Dermis blood vessel endothelial cell (primary cell): ENCODE data around the gene ACIN1. TPM values are rescaled to one million over a fixed set of nuclear protein-coding genes. Genes with fewer than 3 reads are reported as not detected.

ENCODE experiments used
- DNase-seq: peaks from one replicate; pipeline ENCODE4 v3.0.0; 2010
- total RNA-seq: library from RNA; depleted of rRNA; stranded (reverse); fragments of >200 nt; gene quantifications from 2 replicates; pipeline ENCODE4 v1.2.3, GENCODE V29; 2014

Gene ACIN1
- total RNA-seq, 1 donor from 2014 or later, result 65.2 TPM

DNA sequence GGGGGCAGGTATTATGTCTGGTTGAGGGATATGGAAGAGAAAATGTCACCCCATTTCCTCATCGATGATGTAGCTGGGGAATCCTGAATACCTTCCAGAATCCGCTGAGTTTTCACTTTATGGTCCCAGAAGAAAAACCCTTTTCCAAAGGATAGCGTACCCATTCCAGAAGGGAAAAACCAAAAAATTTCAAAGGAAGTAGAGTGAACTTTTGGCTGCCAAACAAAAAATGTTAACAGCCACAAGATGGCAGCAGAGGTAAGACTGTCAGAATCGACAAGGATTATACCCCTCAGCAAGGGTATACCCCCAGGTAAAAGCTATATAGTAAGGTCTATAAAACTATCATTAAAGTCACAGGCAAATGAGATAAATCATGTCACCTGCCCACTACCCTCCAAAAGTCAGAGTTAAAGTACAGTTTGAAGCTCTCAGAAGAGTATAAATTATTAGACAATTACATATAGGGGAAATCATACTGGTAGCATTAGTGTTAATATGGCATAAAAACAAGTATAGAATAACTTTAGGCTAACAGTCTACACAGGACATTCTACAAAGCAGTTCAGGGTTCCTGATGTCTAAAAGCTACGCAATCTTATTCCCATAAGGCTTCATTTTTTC lies 18.0 kb downstream of the ACIN1 start:
- peak; percentile 70 for DNase-seq

DNA sequence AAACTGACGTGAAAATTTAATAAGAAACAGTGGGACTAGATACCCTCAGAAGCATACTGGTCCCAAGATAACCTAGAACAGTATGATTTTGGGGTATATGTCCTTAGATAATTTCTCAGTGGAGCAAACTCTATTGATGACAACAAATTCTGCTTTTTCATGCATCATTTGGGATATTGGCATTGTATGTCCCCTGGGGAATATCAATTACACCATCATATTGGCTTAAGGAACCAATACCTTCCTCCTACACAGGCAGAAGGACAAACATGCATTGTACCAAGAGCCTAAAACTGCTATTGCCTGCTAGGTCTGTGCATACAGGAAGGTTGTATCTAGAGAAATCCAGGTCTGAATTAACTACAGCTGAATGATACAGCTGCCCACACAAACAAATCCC lies 20.0 kb downstream of the ACIN1 start:
- no peak for DNase-seq

DNA sequence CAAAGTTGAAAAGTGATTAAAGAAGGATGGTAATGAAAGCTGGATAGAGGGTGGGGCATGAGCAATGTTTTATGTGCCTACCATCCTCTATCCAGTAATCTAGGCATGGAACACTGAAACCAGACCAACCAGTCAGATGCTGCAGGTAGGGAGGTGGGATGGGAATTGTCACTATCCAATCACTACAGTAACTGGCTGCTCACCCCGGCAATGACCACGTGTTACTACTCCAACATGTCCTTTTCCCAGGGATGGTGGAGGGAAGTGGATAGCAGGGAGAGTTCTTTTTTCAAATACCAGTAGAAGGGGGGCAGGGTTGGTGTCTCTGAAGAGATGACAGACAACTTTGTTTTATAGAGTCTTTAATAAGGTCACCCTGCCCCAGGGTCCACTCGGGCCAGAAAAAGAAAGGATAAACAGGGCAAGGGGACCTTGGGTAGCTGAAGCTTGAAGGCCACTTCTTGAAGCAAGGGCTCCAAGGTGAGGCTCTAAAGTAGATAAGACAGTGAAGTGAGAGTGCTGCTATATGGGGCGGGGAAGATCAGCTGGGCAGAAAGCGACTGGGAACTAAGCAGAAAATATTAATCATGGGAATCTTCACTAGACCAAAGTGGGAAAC lies 22.9 kb downstream of the ACIN1 start:
- DNase-seq, result no peak

DNA sequence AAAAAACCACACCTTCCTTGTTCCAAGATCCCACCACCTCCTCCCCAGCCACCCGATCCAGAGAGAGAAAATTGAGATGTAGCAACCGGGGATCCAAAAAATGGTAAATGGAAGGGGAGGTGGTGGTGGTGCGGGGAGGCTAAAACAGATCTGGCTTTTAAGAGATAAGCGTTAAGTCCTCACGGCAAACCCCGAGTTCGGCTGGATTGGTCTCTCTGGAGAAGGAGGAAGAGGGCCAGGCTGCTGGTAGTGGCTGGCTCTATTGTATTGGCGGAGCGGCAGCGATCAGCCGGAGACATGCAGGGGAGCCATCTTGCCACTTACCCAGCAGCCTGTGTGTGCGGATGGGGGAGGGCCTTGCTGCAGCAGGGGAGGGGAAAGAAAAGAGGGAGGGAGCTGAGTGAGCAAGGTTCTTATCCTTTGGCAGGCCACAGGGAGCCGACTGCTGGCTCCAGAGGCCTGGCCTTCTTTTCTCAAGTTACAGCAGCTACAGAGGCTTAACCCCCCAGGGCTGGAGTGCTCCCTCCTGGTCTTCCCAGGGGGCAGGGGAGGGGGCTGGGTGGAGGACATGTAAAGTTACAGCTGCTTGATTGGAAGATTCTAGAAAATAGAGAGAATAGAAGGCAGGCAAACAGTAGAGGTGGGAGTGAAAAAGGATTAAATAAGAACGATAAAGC lies 23.6 kb downstream of the ACIN1 start:
- peak; percentile 93 for DNase-seq

DNA sequence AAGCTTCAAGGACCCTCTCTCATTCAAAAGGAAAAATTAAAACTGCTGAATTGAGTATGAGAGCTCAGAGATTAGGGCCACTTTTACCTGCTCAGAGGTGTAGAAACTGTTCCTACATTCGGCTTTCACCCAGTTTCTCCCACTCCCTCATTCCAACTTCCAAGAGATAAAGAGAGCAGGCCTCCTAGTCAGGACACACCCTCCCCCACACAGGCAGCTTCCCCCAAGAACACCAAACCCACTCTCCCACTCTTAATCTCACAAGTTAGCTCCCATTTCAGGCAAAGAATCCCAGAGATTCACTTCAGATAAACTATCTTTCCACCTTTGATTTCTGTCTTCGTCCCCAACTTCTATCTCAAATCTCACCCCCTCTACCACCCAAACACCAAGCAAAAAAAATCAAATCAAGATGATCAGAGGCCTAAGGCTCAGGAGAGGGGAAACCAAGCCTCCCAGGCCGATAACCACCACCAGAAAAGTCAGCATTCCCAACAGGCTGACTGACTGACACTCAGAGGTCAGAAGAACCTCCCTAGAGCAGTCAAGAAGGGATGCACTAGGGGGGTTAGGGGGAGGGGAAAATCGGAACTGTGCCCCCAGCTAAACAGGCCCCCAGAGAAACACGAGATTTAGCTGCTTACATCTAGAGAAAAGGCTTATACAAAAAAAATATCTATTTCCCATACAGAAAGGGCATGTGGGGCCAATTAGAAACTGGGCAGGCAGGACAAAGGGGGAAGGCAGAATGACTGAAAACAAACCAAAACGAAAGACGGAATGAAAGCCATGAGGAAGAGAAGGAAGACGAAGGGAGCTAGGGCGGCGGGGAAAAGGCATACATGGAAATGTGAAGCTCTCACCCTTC lies 24.4 kb downstream of the ACIN1 start:
- no peak for DNase-seq

DNA sequence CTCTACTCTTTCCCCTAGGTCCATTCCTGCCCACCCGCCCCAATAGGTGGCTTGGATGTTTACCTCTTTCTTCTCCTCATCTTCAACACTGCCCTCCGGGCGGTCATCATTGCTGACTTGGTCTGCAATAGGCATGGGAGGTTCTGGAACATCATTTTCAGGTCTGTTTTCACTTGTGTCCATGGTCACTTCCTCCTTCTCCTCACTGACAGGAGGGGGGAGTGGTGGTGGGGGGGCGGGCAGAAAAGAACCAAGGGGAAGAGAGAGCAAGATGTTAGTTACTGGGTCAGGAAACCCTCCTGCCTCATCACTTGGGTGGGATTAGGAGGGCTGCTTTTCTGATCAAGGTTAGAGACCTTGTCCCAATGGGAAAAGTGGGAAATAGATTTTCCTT lies 25.5 kb downstream of the ACIN1 start:
- no peak for DNase-seq

DNA sequence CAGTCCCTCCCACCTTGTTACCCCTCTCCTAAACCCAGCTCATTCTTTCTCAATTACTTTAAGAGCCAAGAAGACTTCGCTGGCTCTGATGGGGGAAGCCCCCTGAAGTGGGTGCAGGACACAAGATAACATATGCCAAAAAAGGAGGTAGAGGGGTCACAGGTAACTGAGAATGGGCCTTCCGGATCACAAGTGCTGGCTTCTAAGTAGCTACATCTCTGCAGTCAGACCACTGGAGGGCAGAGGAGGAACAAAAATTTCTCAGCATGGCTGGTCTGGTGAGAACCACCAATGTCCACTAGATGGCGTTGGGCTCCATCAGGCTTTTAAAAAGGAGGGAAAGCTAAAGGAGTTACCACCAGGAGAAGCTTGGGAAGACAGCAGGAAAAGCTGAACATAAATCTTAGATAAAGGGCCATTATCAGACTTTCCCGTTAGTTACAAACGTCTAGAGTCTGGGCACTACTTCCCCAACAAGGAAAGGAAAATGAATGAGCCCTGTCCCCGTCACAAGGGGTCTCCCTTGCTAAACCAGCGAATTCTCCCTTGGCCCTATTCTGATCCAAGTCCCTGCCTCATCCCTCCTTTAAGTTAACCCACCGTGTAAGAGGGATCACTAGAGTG lies 26.0 kb downstream of the ACIN1 start:
- DNase-seq, result peak; percentile 96

DNA sequence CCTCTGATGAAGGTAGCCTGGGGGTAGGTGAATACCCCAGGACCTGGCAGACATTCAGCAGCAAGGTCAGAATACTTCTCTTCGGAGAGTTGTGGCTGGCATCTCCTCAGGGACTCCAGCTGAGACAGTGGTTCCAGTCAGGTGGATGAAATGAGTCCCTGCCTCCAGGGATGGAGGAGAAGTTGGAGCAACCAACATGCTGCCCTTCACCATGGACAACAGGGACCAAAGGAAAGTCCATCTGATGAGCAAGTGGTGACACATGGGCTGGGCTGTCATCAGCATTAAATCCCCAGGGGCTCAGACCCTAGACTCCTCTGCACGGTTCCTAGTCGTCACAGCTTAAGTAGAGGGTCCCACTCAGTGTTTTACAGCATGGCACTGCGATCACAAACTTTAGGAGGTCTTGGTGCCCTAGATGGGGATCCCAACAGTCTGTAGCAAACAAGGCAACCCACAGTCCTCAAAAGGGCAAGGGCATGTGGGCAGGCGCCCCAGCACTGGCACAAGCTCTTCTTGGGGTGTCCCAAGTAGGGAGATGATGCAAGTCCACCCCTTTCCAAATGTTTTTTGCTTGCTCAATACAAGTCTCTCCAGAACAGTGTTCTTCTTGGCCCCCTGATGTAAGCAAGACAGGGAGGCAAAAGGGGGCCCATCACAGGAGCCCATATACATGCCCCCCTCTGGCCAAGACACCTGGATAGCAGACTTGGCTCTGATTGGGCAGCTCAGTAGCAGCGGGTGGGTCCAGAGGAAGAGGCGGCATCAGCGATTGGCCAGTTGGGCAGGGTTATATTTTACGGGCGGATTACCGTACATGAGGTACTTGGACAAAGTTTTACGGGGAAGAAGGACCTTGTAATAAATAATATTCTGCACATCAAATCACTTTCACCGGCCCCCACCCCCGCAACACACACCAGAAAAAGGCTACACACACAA lies 26.8 kb downstream of the ACIN1 start:
- DNase-seq, result no peak

DNA sequence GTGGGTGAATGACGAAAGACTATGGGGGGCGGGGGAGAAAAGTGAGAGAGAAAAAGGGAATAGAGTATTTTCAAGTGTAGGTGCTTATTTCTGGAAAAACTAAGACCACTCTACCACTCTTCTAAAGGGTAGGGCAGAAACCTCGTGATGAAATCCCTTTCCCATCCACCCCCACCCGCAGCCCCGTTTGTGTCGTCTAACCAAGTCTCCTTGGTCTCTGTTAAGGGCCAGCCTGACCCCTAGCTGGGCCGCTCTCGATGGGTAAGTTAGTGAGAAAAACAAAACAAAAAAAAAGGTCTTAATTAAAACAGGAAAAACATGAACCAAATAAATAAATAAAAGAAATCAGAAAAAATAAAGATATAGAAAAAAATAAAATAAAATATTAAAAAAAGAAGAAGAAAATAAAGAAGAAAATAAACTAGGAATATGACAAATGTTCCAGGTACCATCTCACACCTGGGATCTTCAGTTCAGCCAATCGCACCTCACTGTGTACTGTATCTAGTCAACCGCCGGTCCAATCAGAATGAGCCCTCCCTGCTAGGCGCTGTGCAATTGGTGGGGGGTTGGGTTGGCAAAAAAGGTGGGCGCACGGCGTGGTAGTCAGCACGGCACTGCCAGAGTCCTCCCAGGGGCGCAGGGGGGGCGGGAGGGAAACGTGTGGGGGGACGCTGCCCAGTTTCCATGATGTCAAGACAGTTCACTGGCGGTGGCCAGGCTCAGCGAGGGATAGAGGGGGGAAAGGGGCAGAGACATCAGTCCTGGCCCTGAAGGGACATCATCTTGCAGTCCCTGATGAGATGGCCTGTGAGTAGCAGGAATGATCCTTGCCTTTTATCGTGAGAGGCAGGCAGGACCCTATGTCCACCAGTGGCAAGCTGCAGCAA lies 27.8 kb downstream of the ACIN1 start:
- DNase-seq, result no peak

DNA sequence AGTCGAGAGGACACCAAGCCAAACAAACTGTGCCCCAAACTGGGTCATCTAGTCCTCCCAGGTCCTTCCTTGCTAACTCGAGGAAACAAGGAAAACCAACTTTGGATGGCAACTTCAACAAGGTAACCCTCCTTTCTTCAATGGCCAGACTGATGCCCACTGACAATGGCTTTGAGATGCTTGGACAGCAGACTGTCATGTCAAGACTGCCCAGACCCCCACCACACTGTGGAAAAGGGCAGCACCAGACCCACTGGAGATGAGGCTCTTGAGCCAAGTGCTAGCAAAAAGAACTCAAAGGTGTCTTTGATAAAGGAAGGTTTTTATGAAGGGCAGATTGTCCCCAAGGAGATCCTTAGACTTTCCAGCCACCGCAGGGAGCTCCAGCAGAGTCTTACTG lies 28.6 kb downstream of the ACIN1 start:
- DNase-seq, result no peak

DNA sequence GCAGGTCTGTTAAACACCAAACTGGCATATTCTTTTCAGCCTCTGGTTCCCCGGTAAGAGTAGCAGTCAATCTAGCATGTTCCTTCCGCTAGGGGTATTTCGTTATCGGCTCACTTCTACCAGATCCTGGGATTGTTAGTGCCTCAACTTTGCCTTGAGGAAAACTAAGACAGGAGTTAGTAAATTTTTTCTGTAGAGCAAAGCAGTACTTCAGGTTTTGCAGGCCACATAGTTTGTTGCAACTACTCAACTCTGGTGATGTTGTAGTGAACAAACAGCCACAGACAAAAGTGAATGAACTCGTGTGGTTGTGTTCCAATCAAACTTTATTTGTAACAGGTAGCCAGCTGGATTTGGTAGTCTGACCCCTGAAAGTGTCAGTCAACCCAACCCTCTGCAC lies 31.3 kb downstream of the ACIN1 start:
- no peak for DNase-seq

DNA sequence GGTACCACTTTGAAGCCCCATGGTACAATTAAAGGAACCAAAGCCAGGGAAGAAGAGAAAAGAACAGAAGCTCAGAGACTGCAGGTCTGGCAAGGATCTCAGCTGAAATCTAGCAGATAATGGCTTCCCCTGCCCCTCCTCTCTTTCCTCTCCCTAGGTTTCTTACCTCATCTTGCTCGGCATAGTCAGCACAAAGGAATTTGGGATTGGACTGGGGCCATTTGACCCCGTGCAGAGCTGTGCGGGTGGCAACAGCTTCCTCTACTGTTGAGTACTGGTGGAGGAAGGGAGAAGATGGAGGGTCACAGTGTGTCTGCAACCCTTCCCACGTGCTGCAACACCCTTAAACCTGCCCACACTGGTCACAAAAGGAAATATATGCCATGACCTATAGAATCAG lies 32.9 kb downstream of the ACIN1 start:
- DNase-seq, result peak; percentile 97

DNA sequence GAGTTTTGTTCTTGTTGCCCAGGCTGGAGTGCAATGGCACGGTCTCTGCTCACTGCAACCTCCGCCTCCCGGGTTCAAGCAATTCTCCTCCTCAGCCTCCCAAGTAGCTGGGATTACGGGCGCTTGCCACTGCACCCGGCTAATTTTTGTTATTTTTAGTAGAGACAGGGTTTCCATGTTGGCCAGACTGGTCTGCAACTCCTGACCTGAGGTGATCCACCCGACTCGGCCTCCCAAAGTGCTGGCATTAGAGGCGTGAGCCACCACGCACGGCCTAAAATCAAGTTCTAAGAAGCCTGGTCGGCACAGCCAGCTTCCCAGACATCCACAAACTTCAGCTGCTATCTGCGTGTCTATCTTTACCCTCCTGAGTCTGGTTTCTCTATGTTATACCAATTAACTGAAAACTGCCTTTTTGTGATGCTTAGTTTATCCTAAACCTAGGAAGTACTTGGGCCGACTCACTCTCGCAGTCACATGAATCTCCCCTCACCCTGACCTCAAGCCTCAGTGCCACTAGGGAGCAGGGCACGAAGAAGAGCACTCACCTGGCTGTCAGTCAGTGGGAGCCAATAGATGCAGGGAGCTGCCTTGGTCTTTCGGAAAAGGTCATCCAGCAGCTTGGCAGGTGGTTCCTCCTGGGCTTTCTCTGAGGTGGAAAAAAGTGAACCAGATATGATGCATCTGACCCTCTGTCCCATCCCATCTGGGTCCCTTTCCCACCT lies 34.2 kb downstream of the ACIN1 start:
- DNase-seq, result no peak

DNA sequence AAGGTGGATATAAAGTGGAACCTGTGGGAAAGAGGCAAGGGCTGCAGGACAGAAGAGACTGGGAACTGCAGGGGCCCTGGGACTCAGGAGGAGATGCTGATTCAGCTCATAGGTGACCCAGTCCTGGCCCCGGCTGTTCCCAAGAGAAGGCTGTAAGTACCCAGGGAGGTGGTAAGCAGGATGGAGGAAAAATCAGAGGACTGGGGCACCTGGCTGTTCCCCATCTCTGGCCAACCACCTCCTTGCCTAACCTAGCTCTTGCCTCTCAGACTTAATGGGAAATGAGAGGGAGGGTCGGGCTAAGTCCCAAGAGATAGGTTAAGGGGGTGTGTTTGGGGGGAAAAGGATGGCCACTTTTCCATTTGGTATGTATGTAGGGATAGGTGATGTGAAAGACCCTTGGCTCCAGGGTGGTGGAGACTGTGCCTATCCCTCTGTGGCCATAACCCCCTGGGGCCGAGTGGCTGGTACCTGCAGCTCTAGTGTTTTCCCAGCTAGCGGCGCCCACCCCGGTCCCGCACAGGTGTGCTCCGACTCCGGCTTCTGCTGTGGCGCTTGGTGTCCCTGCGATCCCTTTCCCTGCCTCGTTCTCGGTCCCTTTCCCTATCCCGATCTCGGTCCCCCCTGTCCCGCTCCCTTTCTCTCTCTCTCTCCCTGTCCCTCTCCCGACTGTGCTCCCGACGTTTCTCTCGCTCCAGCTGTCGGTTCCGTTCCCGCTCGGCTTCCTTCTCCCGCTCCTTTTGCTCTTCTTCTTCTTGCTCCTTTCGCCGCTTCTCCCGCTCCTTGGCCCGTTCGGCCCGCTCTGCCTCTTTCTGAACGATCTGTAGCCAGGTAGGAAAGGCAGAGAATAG lies 36.1 kb downstream of the ACIN1 start:
- DNase-seq, result no peak

DNA sequence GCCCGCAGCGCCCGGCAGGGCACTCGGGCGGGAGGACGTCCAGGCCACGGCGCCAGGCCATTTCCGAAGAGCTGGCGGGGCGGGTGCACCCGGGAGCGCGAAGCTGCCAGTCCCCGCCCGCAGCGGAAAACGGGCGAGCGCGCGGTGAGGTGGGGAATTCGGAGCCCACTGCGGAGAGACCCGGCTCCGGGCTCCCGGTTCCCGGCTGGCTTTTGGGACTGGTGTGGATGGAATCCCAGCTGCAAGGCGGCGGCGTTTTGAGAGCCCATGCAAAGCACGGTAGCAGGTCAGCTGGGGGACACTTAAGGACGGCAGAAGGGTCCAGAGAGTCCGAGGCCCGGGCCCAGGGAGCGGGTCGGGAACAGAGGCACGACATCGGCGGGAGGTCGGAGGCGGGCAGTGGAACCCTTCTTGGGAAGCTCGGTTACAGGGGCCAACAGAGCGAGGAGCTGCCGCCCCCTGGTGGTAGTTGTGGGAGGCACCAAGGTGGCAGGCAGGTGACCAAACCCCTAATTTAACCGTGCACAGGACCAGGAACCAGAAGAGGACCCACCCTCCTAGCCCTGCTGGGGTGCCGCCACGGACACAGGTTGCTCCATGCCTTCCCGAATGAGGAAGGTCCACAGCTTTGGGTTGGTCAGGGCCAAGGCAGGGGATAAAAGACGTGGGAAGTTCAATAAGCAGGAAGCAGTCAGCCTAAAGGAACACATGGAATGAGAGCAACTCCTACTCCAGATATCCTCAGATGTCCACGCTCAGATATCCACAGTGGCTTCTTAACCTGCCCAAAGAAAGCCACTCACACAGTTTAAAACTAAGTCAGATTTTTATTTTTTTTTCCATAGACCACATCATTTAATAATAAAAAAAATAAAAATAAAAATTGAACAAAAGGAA lies 36.9 kb downstream of the ACIN1 start:
- DNase-seq, result peak; percentile 94

DNA sequence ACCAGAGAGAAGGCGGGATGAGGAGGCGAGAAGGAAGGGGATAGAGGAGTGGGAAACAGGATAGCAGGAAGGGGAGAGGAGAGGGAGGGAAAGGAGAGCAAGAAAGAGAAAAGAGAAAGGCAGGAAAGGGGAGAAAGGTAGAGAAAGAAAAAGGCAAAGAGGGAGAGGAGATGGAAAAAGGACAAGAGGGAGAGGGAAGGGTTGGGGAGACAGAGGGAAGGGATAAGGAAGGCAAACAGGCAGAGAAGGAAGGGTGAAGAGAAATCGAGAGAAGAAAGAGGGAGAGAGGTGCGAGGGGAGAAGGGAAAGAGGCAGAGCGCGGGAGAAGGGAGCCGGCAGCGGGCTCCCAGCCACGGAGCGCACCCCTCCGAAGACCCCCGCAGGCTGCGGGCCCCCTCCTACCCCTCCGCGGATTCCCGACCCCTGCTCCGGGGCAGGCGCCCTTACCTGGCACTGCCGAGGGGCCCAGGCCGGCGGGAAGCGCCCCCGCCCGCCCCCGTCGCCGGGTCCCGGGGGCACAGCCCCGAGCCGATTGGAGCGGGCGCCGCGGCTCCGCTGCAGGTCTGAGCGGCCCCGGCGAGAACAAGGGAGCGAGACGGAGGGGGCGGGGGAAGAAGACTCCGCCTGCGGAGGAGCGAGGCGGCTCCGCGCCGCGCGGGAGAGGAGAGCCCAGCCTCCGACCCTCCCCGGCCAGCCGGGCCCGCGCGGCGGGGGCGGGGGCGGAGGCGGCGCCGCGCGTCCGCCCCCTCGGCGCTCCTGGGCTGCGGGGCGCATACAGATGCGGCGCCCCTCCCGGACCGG lies 37.8 kb downstream of the ACIN1 start, which contains the start of gene CDH24:
TSS of gene CDH24 (minus strand) at position 565 of the 801 bp plus-strand sequence. CDS start 1,787 bp downstream, outside the sequence.
- DNase-seq, result peak; percentile 77
